Fibroblast of the aortic adventitia (primary cell): Measurements from ENCODE around the gene RAD9B. TPM values are rescaled to one million over a fixed set of nuclear protein-coding genes. Genes with fewer than 3 reads are reported as not detected.
A peak's percentile ranks its signal among the peaks of the same experiment; 100 is the strongest.

ENCODE experiments used
- DNase-seq: peaks from one replicate; pipeline ENCODE4 v3.0.0-alpha.2; 2010; ENCODE audit warnings: low read depth
- H3K4me3 ChIP-seq: 2 replicates; pipeline ENCODE4 v1.5.1; 2011; ENCODE audit warnings: low read depth, mild to moderate bottlenecking, control low read depth, low read length, moderate library complexity
- CTCF ChIP-seq: IDR thresholded peaks from 2 replicates; pipeline ENCODE4 v1.5.1; 2011; ENCODE audit warnings: mild to moderate bottlenecking, low read length, control low read depth, inconsistent platforms; ENCODE audit not compliant: insufficient read depth
- total RNA-seq: library from RNA; depleted of rRNA; stranded (reverse); fragments of >200 nt; gene quantifications from 2 replicates; pipeline ENCODE4 v1.2.3, GENCODE V29; 2012; ENCODE audit warnings: low replicate concordance

Gene RAD9B
- total RNA-seq, 1 donor, result 2.3 TPM

GRCh38 chr12:110528277-110528839 is 26.2 kb downstream of the RAD9B start:
- no peak for DNase-seq
- H3K4me3 ChIP-seq, result no peak overlapping the region
- TF ChIP-seq CTCF, result no peak

- no peak for DNase-seq
- no peak overlapping the region for H3K4me3 ChIP-seq
- no peak for TF ChIP-seq CTCF
Measured at GRCh38 chr12:110530511-110530910, 28.4 kb downstream of the RAD9B start.

- DNase-seq, result peak; percentile 60
- no peak overlapping the region for H3K4me3 ChIP-seq
- TF ChIP-seq CTCF, result no peak
Measured at GRCh38 chr12:110531741-110532333, 29.7 kb downstream of the RAD9B start.

GRCh38 chr12:110532644-110533043 is 30.5 kb downstream of the RAD9B start:
- TF ChIP-seq CTCF, result no peak
- H3K4me3 ChIP-seq, result no peak overlapping the region
- DNase-seq, result no peak

GRCh38 chr12:110533607-110534006 is 31.5 kb downstream of the RAD9B start:
- no peak for TF ChIP-seq CTCF
- H3K4me3 ChIP-seq, result no peak overlapping the region
- no peak for DNase-seq

- DNase-seq, result no peak
- H3K4me3 ChIP-seq, result no peak overlapping the region
- TF ChIP-seq CTCF, result no peak
Measured at GRCh38 chr12:110534811-110535210, 32.7 kb downstream of the RAD9B start.
